GM12874 (cell line): ENCODE measurements around the gene OSCAR.

ENCODE experiments used
- CTCF ChIP-seq: IDR thresholded peaks from 2 replicates; pipeline ENCODE4 v1.5.1; 2011; ENCODE audit warnings: low read depth, mild to moderate bottlenecking, control low read depth, low read length, moderate library complexity; ENCODE audit not compliant: insufficient read depth

OSCAR gene

DNA sequence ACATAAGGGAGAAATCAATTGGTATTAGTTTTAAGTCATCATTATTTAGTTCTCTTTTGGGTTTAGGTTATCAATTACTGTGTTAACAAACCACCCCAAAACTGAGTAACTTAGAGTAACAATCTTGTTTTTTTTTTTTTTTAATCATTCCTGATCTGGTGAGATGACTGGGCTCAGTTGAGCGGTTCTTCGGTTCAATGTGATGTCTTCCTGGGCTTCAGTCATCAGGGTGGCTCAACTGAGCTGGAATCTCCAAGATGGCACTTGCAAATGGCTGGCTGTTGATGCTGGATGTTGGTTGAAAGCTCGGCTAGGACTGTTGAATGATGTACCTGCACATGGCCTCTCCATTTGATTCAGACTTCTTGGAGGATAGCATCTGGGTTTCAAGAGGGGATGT, 16.2 kb downstream of the OSCAR start:
- no peak for TF ChIP-seq CTCF

- no peak for TF ChIP-seq CTCF
These were observed 19.6 kb downstream of the OSCAR start, which contains the start of gene TARM1 for GRCh38 chr19:54081032-54081431. Gene TARM1 (minus strand): TSS chr19:54081365. CDS start chr19:54081340, 25 bp downstream.

GRCh38 chr19:54077334-54077733, 23.3 kb downstream of the OSCAR start:
- TF ChIP-seq CTCF = no peak

GRCh38 chr19:54074851-54075250, 25.8 kb downstream of the OSCAR start:
- TF ChIP-seq CTCF = no peak

GRCh38 chr19:54073829-54074228, 26.8 kb downstream of the OSCAR start:
- TF ChIP-seq CTCF = no peak

GRCh38 chr19:54069470-54069869, 31.1 kb downstream of the OSCAR start:
- no peak for TF ChIP-seq CTCF

- TF ChIP-seq CTCF = no peak
These were observed 37.1 kb downstream of the OSCAR start, which contains the start of gene VSTM1 for GRCh38 chr19:54063350-54064116. Gene VSTM1 (minus strand): TSS chr19:54063897. CDS start chr19:54063777, 120 bp downstream.
